Right cardiac atrium (tissue), 5 donors: ENCODE measurements around the gene SLC4A4. TPM values are rescaled to one million over a fixed set of nuclear protein-coding genes. Genes with fewer than 3 reads are reported as not detected.

Experiments
- ATAC-seq, 2 donors: fragments of 200-7000 bp; cut with Tn5 transposase; one replicate each; pipeline versions ENCODE4 v1.8.0 to v1.9.1; 2020; ENCODE audit warnings: moderate library complexity in 2 of 2, mild to moderate bottlenecking in 1 of 2
- DNase-seq, 3 donors: peaks; one replicate each; pipeline ENCODE4 v3.0.0-alpha.2; 2020
- H3K27ac ChIP-seq: one replicate; pipeline ENCODE4 v1.5.1; 2013; ENCODE audit warnings: mild to moderate bottlenecking, low read length, control low read depth, moderate library complexity
- H3K27me3 ChIP-seq: one replicate; pipeline ENCODE4 v1.6.1; 2013; ENCODE audit not compliant: control insufficient read depth, insufficient read depth
- H3K4me1 ChIP-seq: one replicate; pipeline ENCODE4 v1.6.1; 2013; ENCODE audit warnings: low read length; ENCODE audit not compliant: control insufficient read depth, insufficient read depth
- H3K4me3 ChIP-seq: one replicate; pipeline ENCODE4 v1.5.1; 2013; ENCODE audit warnings: low read length, control low read depth
- H3K9me3 ChIP-seq: one replicate; pipeline ENCODE4 v1.6.1; 2013; ENCODE audit warnings: low read length; ENCODE audit not compliant: control insufficient read depth
- WGBS: extraction: QIAGEN DNeasy Blood & Tissue Kit; methylation state at CpG from one replicate; pipeline ENCODE4 v1.1.7; 2013; 5-methylcytosine and 5-hydroxymethylcytosine counted together
- intact Hi-C, 4 donors: fragments of 100-400 bp; cut with DNase I; formaldehyde crosslinking; loops; one replicate each; pipeline versions ENCODE4 v1.11.0 to v1.14.0; 2022 to 2023
- polyA plus RNA-seq: library from polyadenylated mRNA; stranded (reverse); fragments of 200-250 nt; gene quantifications from one replicate; pipeline ENCODE4 v1.2.3, GENCODE V29; 2013
- total RNA-seq, 4 donors: library from RNA; stranded (reverse); fragmentation: NEBNext Ultra II Directional; extraction: Animal tissue kit (Norgen Biotek cat#: 25700); gene quantifications; one replicate each; pipeline ENCODE4 v1.2.1, GENCODE V29; 2021
- donor health status: healthy with polysubstance abuse.
- donor health status: DM: no; HTN: yes; CAD: no.
- donor health status: DM: no; HTN: no; CAD: no.
- donor health status: DM: no; HTN: yes; CAD: no; lungs with severe emphysema.
- donor health status: DM: yes; HTN: yes; CAD: no.

Gene SLC4A4
- total and polyA plus RNA-seq, 5 donors: 7.0 to 34.5 (median 23.3) TPM

DNA sequence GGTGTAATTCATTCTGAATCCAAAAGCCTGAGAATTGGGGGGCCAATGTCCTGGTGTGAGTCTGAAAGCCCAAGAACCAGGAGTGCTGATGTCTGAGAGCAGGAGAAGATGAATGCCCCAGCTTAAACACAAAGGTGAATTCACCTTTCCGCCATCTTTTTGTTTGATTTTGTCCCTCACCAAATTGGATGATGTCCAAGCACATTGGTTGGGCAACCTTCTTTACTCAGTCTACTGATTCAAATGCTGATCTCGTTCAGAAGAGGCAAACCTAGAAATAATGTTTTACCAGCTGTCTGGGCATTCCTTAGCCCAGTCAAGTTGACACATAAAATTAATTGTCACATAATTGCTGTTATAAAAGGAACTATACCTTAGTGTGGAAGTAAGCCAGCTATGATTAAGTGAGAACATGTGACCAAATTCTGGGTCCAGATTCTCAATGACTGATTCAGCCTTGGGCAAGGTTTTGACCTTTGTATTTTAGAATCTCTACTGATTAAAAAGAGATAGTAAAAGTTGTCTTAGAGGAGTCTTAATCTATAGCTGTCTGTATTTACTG is 34.5 kb upstream of the SLC4A4 start:
- no peak overlapping the region for H3K4me3 ChIP-seq
- DNase-seq (no peak), ATAC-seq (no peak)
- H3K4me1 ChIP-seq: no peaks in the 10 kb centered on the region
- H3K27ac ChIP-seq: no peak overlapping the region
- 88% methylated on average over 2 of the region's 2 CpGs for WGBS
- H3K27me3 ChIP-seq: no peaks in the 10 kb centered on the region
- H3K9me3 ChIP-seq: no peaks in the 10 kb centered on the region
- intact Hi-C loops: no loop called here

DNA sequence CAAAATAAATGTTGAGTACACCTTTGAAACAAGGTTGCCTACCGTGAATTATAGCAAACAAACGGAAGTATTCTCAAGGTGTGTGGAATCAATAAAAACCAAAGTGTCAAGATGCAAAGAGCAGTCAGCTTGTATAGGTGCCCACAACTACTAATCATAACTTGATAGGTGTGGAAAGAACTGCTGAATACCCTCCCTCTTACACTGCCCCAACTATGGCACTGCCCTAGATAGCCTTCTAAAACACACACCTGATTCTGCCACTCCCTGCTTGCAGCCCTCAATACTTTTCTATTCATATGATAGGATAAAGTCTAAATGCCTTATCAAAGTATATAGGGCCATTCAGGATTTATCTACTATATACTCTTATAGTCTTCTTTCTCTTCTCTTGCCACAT is 31.1 kb upstream of the SLC4A4 start:
- H3K27me3 ChIP-seq: no peaks in the 10 kb centered on the region
- intact Hi-C loops: no loop called here
- WGBS: 93% methylated on average over 2 of the region's 2 CpGs
- DNase-seq (no peak), ATAC-seq (peak in 1 of 2 donors; percentile 26)
- no peak overlapping the region for H3K27ac ChIP-seq
- no peaks in the 10 kb centered on the region for H3K9me3 ChIP-seq
- no peaks in the 10 kb centered on the region for H3K4me1 ChIP-seq
- no peak overlapping the region for H3K4me3 ChIP-seq

GRCh38 chr4:71322425-71322824 is 16.4 kb upstream of the SLC4A4 start:
- intact Hi-C loops: no loop called here
- DNase-seq: no peak
- no peaks in the 10 kb centered on the region for H3K4me1 ChIP-seq
- H3K27ac ChIP-seq: no peak overlapping the region
- no peak overlapping the region for H3K4me3 ChIP-seq
- ATAC-seq: peak in 1 of 2 donors; percentile 45
- H3K27me3 ChIP-seq: no peaks in the 10 kb centered on the region
- 58% methylated on average over 3 of the region's 3 CpGs for WGBS
- H3K9me3 ChIP-seq: no peaks in the 10 kb centered on the region

- Histone ChIP-seq H3K4me1 (peaks cover 5% of the 10 kb centered on the region), H3K27me3 (no peaks in the 10 kb centered on the region), H3K4me3 (no peak overlapping the region), H3K27ac (no peak overlapping the region), H3K9me3 (no peaks in the 10 kb centered on the region)
- intact Hi-C loops: no loop called here
- WGBS: 91% methylated on average over 3 of the region's 3 CpGs
- ATAC-seq (no peak), DNase-seq (no peak)
These were observed 5.5 kb upstream of the SLC4A4 start for GRCh38 chr4:71333368-71333767.

DNA sequence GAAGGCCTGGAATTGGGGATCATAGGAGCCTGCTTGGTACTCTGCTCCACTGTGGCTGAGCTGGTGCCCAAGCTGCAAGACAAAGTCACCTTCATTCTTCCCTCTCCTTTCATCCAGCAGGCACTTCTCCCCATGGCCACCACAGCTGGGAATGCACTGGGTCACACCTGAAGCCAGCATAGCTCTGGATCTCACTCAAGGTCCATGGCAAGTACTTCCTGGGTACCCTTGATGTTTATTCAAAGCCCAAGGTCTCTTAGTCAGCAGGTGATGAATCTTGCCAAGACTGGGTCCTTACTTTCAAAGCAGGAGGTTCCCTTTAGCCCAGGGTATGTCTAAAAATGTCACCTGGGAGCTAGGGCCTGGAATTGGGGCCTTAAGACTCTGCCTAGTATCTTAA is 4.9 kb upstream of the SLC4A4 start:
- Histone ChIP-seq H3K4me3 (no peak overlapping the region), H3K4me1 (peaks cover 5% of the 10 kb centered on the region), H3K27ac (no peak overlapping the region), H3K27me3 (no peaks in the 10 kb centered on the region), H3K9me3 (no peaks in the 10 kb centered on the region)
- ATAC-seq: no peak
- DNase-seq: no peak
- intact Hi-C loops: no loop called here

DNA sequence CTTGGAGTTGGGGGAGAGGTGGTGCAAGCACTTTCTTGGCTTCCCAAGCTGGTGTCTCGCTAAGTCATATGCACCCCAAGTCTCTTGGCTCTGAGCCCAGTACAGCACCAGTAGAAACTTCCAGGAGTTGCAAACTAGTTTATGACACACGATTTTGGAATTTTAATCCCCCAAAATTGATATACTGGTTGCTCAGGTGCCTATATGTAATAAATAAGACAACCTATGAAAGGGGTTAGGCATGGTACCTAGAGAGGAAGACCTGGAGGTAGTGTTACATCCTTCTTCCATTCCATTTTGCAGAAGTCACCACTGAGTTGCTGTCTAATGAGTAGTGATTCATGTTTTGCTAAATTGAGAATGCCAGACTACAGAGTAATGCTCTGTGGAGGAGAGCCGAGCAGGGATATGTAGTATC is 4.3 kb upstream of the SLC4A4 start:
- no peak for DNase-seq
- Histone ChIP-seq H3K9me3 (no peaks in the 10 kb centered on the region), H3K27ac (no peak overlapping the region), H3K4me1 (peaks cover 5% of the 10 kb centered on the region), H3K4me3 (no peak overlapping the region), H3K27me3 (no peaks in the 10 kb centered on the region)
- intact Hi-C loops: no loop called here
- 69% methylated on average over 3 of the region's 3 CpGs for WGBS
- ATAC-seq: no peak

DNA sequence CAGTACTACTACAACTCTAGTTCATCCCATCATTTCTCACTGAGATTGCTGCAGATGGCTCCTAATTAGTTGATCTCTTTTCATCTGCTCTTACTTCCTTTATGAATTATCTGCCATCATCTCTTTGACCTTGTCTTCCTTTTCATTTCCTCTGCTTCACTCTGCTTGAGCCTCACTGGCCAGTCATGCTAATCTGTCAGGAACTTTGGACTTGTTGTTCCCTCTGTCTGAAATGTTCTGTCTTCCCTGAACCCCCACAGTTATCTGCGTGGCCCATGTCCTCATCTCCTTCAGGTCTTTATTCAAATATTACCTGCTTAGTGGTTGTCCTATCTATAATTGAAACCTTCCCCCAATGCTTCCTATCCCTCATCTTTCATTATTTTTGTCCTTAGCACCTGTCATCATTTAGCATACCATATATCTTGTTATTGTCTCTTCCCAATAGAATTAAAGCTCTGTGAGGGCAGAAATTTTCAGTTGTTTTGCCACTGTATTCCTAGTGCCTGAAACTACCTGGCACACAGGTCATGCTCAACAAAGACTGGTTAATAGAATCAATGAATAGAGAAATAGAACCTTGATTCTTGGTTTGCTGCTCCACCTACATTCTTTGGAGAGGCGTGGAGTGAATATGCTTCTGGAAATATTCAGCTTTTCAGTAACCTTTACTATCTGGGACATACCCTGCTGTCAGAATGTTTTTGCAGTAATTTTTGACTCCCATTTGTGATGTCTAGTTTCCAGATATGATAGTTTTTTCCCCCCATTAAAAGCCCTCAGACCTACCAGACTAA is 5.0 kb downstream of the SLC4A4 start:
- whole genome bisulfite sequencing: 88% methylated on average over 2 of the region's 2 CpGs
- Histone ChIP-seq H3K4me1 (no peaks in the 10 kb centered on the region), H3K9me3 (no peaks in the 10 kb centered on the region), H3K27ac (no peak overlapping the region), H3K4me3 (no peak overlapping the region), H3K27me3 (no peaks in the 10 kb centered on the region)
- ATAC-seq: no peak
- DNase-seq: no peak
- intact Hi-C loops: no loop called here

- DNase-seq (no peak), ATAC-seq (no peak)
- Histone ChIP-seq H3K9me3 (no peaks in the 10 kb centered on the region), H3K27me3 (no peaks in the 10 kb centered on the region), H3K4me1 (no peaks in the 10 kb centered on the region), H3K27ac (no peak overlapping the region), H3K4me3 (no peak overlapping the region)
- intact Hi-C loops: no loop called here
These were observed 7.9 kb downstream of the SLC4A4 start for GRCh38 chr4:71346710-71347109.

DNA sequence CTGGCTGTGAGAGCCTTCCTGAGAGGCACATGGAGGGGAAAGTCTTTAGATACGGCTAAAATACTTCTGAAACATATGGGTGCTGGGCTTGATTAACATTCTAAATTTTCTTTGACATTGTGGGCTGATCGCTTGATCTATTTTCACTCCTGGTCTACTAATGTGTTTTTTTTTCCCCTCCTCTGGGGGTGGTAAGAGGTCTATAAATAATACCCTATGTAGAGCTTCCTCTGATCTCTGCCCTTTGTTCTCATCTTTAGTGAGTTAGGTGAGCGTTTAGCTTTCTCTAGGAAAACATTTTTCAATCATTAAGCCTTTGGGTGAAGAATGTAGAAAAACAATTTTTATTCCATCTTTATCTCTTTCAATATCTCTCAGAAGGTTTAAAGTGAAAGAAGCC is 9.8 kb downstream of the SLC4A4 start:
- no peak overlapping the region for H3K27ac ChIP-seq
- no peak for DNase-seq
- no peaks in the 10 kb centered on the region for H3K4me1 ChIP-seq
- no peaks in the 10 kb centered on the region for H3K27me3 ChIP-seq
- intact Hi-C loops: no loop called here
- H3K9me3 ChIP-seq: no peaks in the 10 kb centered on the region
- no peak overlapping the region for H3K4me3 ChIP-seq
- 80% methylated on average over 3 of the region's 3 CpGs for WGBS
- no peak for ATAC-seq

- no peak overlapping the region for H3K27ac ChIP-seq
- intact Hi-C loops: no loop called here
- ATAC-seq: no peak
- no peaks in the 10 kb centered on the region for H3K27me3 ChIP-seq
- no peaks in the 10 kb centered on the region for H3K4me1 ChIP-seq
- DNase-seq: no peak
- 63% methylated on average over 1 of the region's 1 CpG for WGBS
- H3K4me3 ChIP-seq: no peak overlapping the region
- H3K9me3 ChIP-seq: no peaks in the 10 kb centered on the region
These were observed 16.2 kb downstream of the SLC4A4 start for GRCh38 chr4:71355045-71355444.

- no peak overlapping the region for H3K4me3 ChIP-seq
- no peaks in the 10 kb centered on the region for H3K27me3 ChIP-seq
- no peak for ATAC-seq
- H3K4me1 ChIP-seq: no peaks in the 10 kb centered on the region
- H3K27ac ChIP-seq: no peak overlapping the region
- no peak for DNase-seq
- intact Hi-C loops: no loop called here
- H3K9me3 ChIP-seq: no peaks in the 10 kb centered on the region
These were observed 17.2 kb downstream of the SLC4A4 start for GRCh38 chr4:71355971-71356370.
